ENCODE results near the gene EMC8.
"Not testable (repeated sequence)": the region's sequence is repeated elsewhere in the genome, so short reads cannot be mapped to it uniquely, and the experiment has no call there.

EMC8 gene

GRCh38 chr16:85834741-85835140, 35.4 kb upstream of the EMC8 start:
- no peak for FAIRE-seq

- FAIRE-seq: no peak
Measured at GRCh38 chr16:85833219-85833920, 34.0 kb upstream of the EMC8 start.

- no peak for FAIRE-seq
Measured at GRCh38 chr16:85832570-85833218, 33.4 kb upstream of the EMC8 start.

GRCh38 chr16:85830821-85831220, 31.5 kb upstream of the EMC8 start:
- FAIRE-seq: no peak

GRCh38 chr16:85829751-85830445, 30.6 kb upstream of the EMC8 start:
- no peak for FAIRE-seq

GRCh38 chr16:85829171-85829719, 29.9 kb upstream of the EMC8 start:
- FAIRE-seq: no peak

- no peak for FAIRE-seq
Measured at GRCh38 chr16:85828166-85828565, 28.8 kb upstream of the EMC8 start.

- no peak for FAIRE-seq
Measured at GRCh38 chr16:85826686-85827247, 27.4 kb upstream of the EMC8 start.

GRCh38 chr16:85825326-85825725, 26.0 kb upstream of the EMC8 start:
- no peak for FAIRE-seq

- FAIRE-seq: no peak
Measured at GRCh38 chr16:85824161-85825135, 25.1 kb upstream of the EMC8 start.

- FAIRE-seq: no peak
Measured at GRCh38 chr16:85823328-85823920, 24.1 kb upstream of the EMC8 start.

GRCh38 chr16:85822145-85822544, 22.8 kb upstream of the EMC8 start:
- FAIRE-seq: no peak

- FAIRE-seq: no peak
Measured at GRCh38 chr16:85821390-85822135, 22.2 kb upstream of the EMC8 start.

GRCh38 chr16:85820604-85821372, 21.4 kb upstream of the EMC8 start:
- no peak for FAIRE-seq

GRCh38 chr16:85819771-85820170, 20.4 kb upstream of the EMC8 start:
- FAIRE-seq: no peak

- FAIRE-seq: no peak
Measured at GRCh38 chr16:85819245-85819644, 19.9 kb upstream of the EMC8 start.

GRCh38 chr16:85817195-85817594, 17.9 kb upstream of the EMC8 start:
- not testable (repeated sequence) for FAIRE-seq

GRCh38 chr16:85816159-85816558, 16.8 kb upstream of the EMC8 start:
- FAIRE-seq: no peak

- FAIRE-seq: no peak
Measured at GRCh38 chr16:85812811-85813700, 13.7 kb upstream of the EMC8 start.
